NCI-H2227 (cell line): ENCODE results near the gene ARAP1.
"Not testable (repeated sequence)": the region's sequence is repeated elsewhere in the genome, so short reads cannot be mapped to it uniquely, and the experiment has no call there.

Source experiments
- DNase-seq: peaks from one replicate; lab custom pipeline; 2025; ENCODE audit not compliant: unreplicated experiment; lab: John Stamatoyannopoulos, UW

ARAP1 gene

GRCh38 chr11:72752088-72752914, at the start of gene ARAP1:
Gene ARAP1 (minus strand): TSS chr11:72752408. CDS start chr11:72727128, 25,280 bp downstream.
- DNase-seq = peak; percentile 83

- DNase-seq = no peak
Observed at GRCh38 chr11:72799441-72799840, 47.2 kb upstream of the ARAP1 start.

- no peak for DNase-seq
Observed at GRCh38 chr11:72798361-72798760, 46.2 kb upstream of the ARAP1 start.

DNA sequence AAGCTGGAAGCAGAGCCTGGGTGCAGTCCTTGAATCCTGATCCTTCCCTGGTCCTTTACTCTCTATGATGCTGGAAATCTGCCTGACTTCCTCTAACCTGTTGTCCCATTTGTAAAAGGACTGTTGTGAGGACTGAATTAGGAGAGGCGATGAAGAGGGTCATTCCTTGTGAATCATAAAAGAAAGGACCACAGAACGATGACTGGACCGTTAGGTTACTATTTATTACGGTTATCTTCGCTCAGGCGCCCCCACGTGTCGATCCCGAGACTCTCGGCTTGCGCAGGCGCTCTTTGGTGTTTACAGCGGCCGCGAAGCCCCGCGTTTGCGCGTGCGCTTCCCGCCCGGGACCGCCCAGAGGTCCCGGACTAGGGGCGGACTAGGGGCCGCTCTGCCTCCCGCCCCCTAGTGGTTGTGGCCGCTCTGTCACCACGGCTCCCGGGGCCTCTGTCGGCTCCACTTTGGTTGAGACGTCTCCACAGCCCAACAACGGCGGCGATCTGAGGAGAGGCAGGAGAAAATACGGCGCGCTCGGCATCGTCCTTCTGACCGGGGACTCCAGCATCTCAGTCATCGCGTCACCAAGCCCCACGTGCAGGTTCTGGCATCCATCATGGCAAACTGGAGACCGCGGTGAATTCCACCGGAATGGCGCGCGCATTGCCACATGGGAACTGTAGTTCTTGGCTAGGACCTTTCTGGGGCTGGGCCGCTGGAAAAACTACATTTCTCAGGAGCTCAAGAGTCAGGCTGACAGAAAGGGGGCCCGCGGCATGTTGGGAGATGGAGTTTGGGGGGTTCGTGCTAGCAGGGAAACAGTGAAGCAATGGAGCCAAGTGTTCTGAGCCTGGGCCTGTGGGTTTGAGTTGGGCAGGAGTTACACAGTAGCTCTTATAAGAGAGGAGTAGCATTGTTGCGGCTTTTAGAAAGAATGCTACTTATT, 41.5 kb upstream of the ARAP1 start, which contains the start of gene STARD10:
STARD10 (minus strand) TSS at position 623 of the 943 bp plus-strand sequence. CDS start 12,866 bp downstream, outside the sequence.
- DNase-seq = peak; percentile 98

DNA sequence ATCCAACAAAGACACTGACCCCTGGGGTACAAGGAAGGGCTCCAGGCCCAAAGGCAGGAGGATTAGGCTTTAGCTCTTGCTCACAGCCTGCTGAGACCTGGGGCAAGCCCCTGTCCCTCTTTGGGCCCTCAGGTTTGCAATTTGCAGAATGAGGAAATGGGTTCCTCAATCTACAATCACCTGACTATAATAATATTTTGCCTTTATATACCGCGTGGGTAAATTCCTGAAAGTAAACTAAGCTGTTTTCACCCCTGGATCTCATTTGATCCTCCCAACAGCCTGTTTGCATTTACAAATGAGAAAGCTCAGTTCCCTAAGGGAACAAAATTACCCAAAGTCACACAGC, 40.8 kb upstream of the ARAP1 start:
- DNase-seq = no peak

DNA sequence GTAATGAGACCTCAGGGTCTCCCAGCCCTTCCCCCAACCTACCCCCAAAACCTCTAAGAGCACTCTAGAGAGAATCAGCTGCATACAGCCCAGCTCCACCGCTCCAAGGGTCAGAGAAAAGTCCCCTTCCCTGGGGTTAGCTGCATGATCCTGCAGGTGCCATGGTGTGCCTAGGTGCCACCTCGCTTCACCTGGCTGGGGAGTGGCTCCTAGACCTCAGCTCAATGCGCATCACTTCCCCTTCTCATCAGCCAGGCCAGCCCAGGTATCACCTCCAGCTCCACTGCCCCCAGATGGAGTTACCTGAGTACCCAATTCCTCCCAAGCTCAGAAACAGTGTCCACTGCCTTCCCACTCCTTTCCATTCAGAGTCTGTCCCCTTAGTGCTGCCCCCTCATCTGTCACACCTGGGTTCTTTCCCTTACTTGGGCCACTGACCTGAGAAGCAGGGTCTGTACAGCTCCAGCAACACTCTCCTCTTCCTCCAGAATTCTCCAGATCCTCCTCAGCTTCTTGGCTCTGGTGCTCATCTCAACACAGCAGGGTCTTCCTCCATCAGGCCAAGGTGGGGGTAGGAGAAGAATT, 40.3 kb upstream of the ARAP1 start:
- DNase-seq = no peak

- DNase-seq = not testable (repeated sequence)
Observed at GRCh38 chr11:72791228-72791627, 39.0 kb upstream of the ARAP1 start.

GRCh38 chr11:72789493-72790131, 37.4 kb upstream of the ARAP1 start:
- DNase-seq = no peak

DNA sequence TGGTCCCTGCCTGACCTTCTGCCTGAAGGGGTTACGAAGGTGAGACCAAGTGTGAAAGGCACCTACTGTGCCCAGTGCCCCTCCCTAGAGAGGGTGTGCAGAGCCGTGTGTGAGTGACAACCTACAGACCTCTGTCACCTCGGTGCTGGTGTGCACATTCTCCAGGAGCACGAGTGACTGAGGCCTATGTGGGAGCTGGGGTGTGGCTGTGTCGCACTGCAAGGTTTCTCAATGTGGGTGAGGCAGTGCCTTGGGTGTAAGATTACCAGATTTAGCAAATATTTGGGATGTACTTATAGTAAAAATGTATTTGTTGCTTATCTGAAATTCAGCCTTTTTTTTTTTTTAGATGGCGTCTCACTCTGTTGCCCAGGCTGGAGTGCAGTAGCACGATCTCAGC, 36.0 kb upstream of the ARAP1 start:
- no peak for DNase-seq

DNA sequence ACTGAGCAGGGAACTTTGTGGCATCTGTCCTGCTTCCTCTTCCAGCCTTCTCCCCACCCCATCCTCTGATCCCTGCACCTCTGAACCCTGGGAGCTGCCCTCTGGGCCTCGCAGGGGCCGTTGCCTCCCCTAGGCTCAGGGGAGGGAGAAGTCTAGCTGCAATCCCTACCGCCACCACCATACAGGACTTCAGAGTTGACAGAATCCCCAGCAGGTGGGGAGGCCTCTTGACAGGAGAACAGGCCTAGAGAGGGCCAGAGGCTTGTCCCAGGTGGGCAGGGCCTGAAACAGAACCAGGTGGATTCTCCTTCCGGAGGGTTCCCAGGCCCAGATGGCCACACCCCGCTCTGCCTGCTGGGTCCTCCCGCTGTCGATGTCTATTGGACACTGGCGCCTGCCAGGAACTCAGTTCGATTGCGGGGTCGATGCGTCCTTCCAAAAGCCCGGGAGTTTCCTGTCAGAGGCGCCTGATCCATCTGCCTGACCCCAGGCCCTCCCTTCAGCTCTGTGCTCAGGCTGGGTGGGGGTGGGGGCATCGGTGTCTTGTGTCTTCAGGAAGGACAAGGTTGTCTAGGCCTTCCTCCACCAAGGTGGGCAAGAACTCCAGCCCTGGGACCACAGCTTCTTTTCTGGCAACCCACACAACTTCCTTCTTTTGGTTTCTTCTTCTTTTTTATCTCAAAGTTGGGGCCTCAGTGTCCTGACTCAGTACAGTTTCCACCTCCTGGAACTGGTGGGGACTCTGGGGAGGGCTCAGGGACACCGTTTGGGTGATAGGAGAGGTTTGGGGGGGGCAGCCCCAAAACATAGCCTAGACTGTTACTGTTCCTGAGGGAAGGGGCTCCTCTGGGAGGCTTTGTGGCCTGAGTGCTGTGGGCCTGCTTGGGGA, 35.3 kb upstream of the ARAP1 start:
- DNase-seq = no peak

- DNase-seq = no peak
Observed at GRCh38 chr11:72786305-72787215, 34.4 kb upstream of the ARAP1 start.

DNA sequence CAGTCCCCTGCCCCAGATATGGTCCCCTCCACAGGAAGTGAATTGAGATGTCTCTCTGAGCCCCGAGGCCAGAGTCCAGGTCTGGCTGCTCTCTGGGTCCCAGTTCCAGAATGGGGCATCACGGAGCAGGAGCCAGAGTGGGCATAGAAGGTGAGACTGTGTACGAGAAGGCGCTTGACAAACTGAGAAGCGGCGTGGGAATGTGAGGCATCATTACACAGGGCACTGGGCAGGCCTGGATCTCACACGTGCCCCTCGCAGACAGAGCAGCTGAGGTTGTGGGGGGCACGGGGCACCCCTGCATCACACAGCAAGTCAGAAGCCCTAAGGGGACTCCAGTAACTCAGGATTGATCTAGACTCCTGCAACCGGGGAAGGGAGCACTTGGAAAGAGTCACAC, 32.5 kb upstream of the ARAP1 start:
- no peak for DNase-seq

DNA sequence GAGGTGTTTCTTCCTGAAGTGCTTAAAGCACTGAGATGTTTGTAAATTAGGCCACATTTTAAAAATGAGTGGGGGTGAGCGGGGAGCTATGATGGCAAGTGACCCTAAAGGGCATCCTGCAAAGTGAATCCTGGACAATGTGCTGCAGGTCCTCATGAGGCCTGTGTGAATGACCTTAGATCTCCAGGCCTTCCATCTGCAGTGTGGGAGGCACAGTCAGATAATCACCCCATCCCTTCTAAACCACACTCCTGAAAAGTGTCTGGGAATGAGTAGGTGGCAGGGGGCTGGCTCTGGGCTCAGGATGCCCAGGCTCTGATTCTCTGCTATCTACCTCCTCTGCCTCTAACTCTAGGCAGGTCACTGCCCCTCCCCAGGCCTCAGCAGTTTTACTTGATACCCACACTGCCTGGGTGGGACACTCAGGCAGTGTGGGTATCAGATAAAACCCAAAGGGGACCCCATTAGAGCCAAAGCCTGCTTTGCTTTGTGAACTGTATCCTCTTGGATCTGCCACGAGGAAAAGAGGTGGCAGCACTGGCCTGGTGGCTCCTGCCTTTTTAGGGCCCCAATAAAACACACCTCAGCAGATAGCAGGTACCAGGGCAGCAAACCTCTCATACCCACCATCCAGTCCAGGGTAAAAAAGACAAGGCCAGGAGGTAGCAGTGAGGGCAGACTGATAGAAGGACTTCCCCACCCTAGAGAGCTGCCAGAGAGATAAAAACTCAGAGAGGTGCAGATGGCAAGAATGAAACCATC, 31.1 kb upstream of the ARAP1 start:
- DNase-seq = no peak

GRCh38 chr11:72782081-72782920, 30.1 kb upstream of the ARAP1 start:
- DNase-seq = no peak

- peak; percentile 46 for DNase-seq
Observed at GRCh38 chr11:72781313-72782080, 29.3 kb upstream of the ARAP1 start.

DNA sequence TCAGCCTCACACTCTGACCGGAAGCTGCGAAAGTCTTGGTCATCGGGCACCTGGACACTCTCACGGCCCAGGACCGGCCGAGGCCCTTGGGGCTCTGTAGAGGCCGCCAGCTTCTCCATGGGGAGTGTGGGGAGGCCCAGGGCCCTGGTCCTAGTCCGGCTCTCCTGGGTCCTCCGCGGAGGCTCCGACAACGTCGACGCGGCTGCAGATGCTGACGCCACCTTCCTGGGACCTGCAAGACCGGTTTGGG, 28.8 kb upstream of the ARAP1 start:
- no peak for DNase-seq
